Mesenchymal stem cell (in vitro differentiated cells and primary cell): Measurements from ENCODE around the gene RAB14. TPM values are rescaled to one million over a fixed set of nuclear protein-coding genes. Genes with fewer than 3 reads are reported as not detected.

ENCODE experiments used
- DNase-seq: peaks from one replicate; pipeline ENCODE4 v3.0.0-alpha.2; 2013
- H2AFZ ChIP-seq: one replicate; pipeline ENCODE4 v1.6.1; 2013; ENCODE audit warnings: low read depth, mild to moderate bottlenecking, control low read depth, inconsistent platforms, low read length, moderate library complexity
- H2AK5ac ChIP-seq: 2 replicates; pipeline ENCODE4 v1.6.1; 2013; ENCODE audit warnings: low read length, moderate library complexity, mild to moderate bottlenecking, inconsistent platforms; ENCODE audit not compliant: severe bottlenecking
- H2BK120ac ChIP-seq: one replicate; pipeline ENCODE4 v1.6.1; 2013; ENCODE audit warnings: low read depth, mild to moderate bottlenecking, inconsistent platforms, low read length, moderate library complexity
- H2BK12ac ChIP-seq, 2 experiments: one replicate each; pipeline ENCODE4 v1.6.1; 2013; ENCODE audit warnings: inconsistent platforms in 2 of 2, low read length in 2 of 2, mild to moderate bottlenecking in 2 of 2, moderate library complexity in 2 of 2, control low read depth in 1 of 2
- H2BK15ac ChIP-seq: one replicate; pipeline ENCODE4 v1.6.1; 2013; ENCODE audit warnings: mild to moderate bottlenecking, low read depth, inconsistent platforms; ENCODE audit not compliant: poor library complexity, severe bottlenecking
- H2BK5ac ChIP-seq: 2 replicates; pipeline ENCODE4 v1.6.1; 2013; ENCODE audit warnings: low read depth, mild to moderate bottlenecking, low read length, control low read depth, inconsistent platforms; ENCODE audit not compliant: poor library complexity, severe bottlenecking
- H3K14ac ChIP-seq, 2 experiments: one replicate each; pipeline ENCODE4 v1.6.1; 2013; ENCODE audit warnings: inconsistent platforms in 2 of 2, low read length in 2 of 2, control low read depth in 1 of 2, mild to moderate bottlenecking in 1 of 2, moderate library complexity in 1 of 2
- H3K18ac ChIP-seq, 2 experiments: one replicate each; pipeline ENCODE4 v1.6.1; 2013; ENCODE audit warnings: inconsistent platforms in 2 of 2, low read length in 2 of 2, control low read depth in 1 of 2, low read depth in 1 of 2, mild to moderate bottlenecking in 1 of 2
- H3K23ac ChIP-seq, 2 experiments: one replicate each; pipeline ENCODE4 v1.6.1; 2013; ENCODE audit warnings: inconsistent platforms in 2 of 2, low read length in 2 of 2, mild to moderate bottlenecking in 2 of 2, moderate library complexity in 2 of 2, control low read depth in 1 of 2
- H3K27ac ChIP-seq: 2 replicates; pipeline ENCODE4 v1.5.1; 2013; ENCODE audit warnings: mild to moderate bottlenecking, moderate library complexity, low read length, control low read depth, inconsistent platforms; ENCODE audit not compliant: poor library complexity, severe bottlenecking
- H3K27me3 ChIP-seq, 2 experiments: 2 replicates each; pipeline versions ENCODE4 v1.6.1 to v1.7.0; 2013; ENCODE audit warnings: low read length in 2 of 2, mild to moderate bottlenecking in 2 of 2, moderate library complexity in 2 of 2, control low read depth in 1 of 2, inconsistent platforms in 1 of 2; ENCODE audit not compliant: control insufficient read depth in 1 of 2, insufficient read depth in 1 of 2
- H3K36me3 ChIP-seq, 2 experiments: 2 replicates each; pipeline versions ENCODE4 v1.6.1 to v1.7.0; 2013; ENCODE audit warnings: low read length in 2 of 2, control low read depth in 1 of 2, inconsistent platforms in 1 of 2, low read depth in 1 of 2, mild to moderate bottlenecking in 1 of 2; ENCODE audit not compliant: insufficient read depth in 2 of 2, control insufficient read depth in 1 of 2
- H3K4ac ChIP-seq, 2 experiments: one replicate each; pipeline ENCODE4 v1.6.1; 2013; ENCODE audit warnings: inconsistent platforms in 2 of 2, low read length in 2 of 2, mild to moderate bottlenecking in 2 of 2, moderate library complexity in 2 of 2, control low read depth in 1 of 2, low read depth in 1 of 2
- H3K4me1 ChIP-seq: 2 replicates; pipeline ENCODE4 v1.6.1; 2013; ENCODE audit warnings: low read depth, low read length, control low read depth; ENCODE audit not compliant: control insufficient read depth, insufficient read depth
- H3K4me2 ChIP-seq: 2 replicates; pipeline ENCODE4 v1.6.1; 2013; ENCODE audit warnings: low read length, mild to moderate bottlenecking, inconsistent platforms; ENCODE audit not compliant: poor library complexity, severe bottlenecking
- H3K4me3 ChIP-seq, 2 experiments: 2 replicates each; pipeline versions ENCODE4 v1.5.1 to v1.7.0; 2013; ENCODE audit warnings: low read length in 2 of 2, mild to moderate bottlenecking in 2 of 2, control low read depth in 1 of 2, low read depth in 1 of 2; ENCODE audit not compliant: insufficient read depth in 1 of 2
- H3K79me1 ChIP-seq: replicated peaks from 2 replicates; pipeline ENCODE4 v1.6.1; 2013; ENCODE audit warnings: mild to moderate bottlenecking, control low read depth, low read length, inconsistent platforms; ENCODE audit not compliant: poor library complexity, severe bottlenecking
- H3K9ac ChIP-seq: 2 replicates; pipeline ENCODE4 v1.7.0; 2013; ENCODE audit warnings: mild to moderate bottlenecking, low read length, moderate library complexity
- H3K9me3 ChIP-seq: 2 replicates; pipeline ENCODE4 v1.7.0; 2013; ENCODE audit warnings: mild to moderate bottlenecking, low read length; ENCODE audit not compliant: control insufficient read depth
- H4K8ac ChIP-seq: one replicate; pipeline ENCODE4 v1.6.1; 2013; ENCODE audit warnings: inconsistent platforms, mild to moderate bottlenecking, low read length, moderate library complexity
- H4K91ac ChIP-seq: one replicate; pipeline ENCODE4 v1.6.1; 2013; ENCODE audit warnings: mild to moderate bottlenecking, low read length, inconsistent platforms
- WGBS: methylation state at CpG from one replicate; pipeline ENCODE4 v1.1.7; 2013; ENCODE audit warnings: mixed read lengths; 5-methylcytosine and 5-hydroxymethylcytosine counted together
- polyA plus RNA-seq, 2 experiments: library from polyadenylated mRNA; stranded (reverse); fragments of 200-250 nt; gene quantifications; one replicate each; pipeline ENCODE4 v1.2.3, GENCODE V29; 2013

RAB14 gene
- 40.1 TPM for polyA plus RNA-seq (2013, experiment 1 of 2)
- polyA plus RNA-seq (2013, experiment 2 of 2) = 41.9 TPM

GRCh38 chr9:121201738-121202533 is at the start of gene RAB14:
Gene RAB14 (minus strand): TSS chr9:121201869. CDS start chr9:121193412, 8,457 bp downstream.
- peak within 1 kb of the TSS; percentile 65 to 86 for H2BK12ac ChIP-seq
- peak within 1 kb of the TSS; percentile 92 to 95 for H3K4ac ChIP-seq
- peak within 1 kb of the TSS; percentile 76 to 99 for H3K18ac ChIP-seq
- H3K9ac ChIP-seq = peak within 1 kb of the TSS; percentile 86
- H2BK120ac ChIP-seq = peak within 1 kb of the TSS; percentile 95
- peak within 1 kb of the TSS; percentile 49 to 100 for H3K14ac ChIP-seq
- no peaks in the 10 kb centered on the region for H3K36me3 ChIP-seq
- peak within 1 kb of the TSS; percentile 66 for H2AFZ ChIP-seq
- peak; percentile 97 for DNase-seq
- H4K8ac ChIP-seq = peak within 1 kb of the TSS; percentile 93
- peak within 1 kb of the TSS; percentile 93 for H2BK15ac ChIP-seq
- peaks cover 3% of the 10 kb centered on the region for H3K79me1 ChIP-seq
- WGBS = 12% methylated on average over 36 of the region's 55 CpGs
- H4K91ac ChIP-seq = peak within 1 kb of the TSS; percentile 86
- peak within 1 kb of the TSS; percentile 89 for H2BK5ac ChIP-seq
- H3K4me3 ChIP-seq = peak within 1 kb of the TSS; percentile 84 to 100
- no peaks in the 10 kb centered on the region for H3K9me3 ChIP-seq
- peak within 1 kb of the TSS; percentile 47 for H3K27ac ChIP-seq
- peak within 1 kb of the TSS; percentile 98 to 99 for H3K23ac ChIP-seq
- H3K27me3 ChIP-seq = no peaks in the 10 kb centered on the region
- peak within 1 kb of the TSS; percentile 68 for H3K4me2 ChIP-seq
- no peak within 1 kb of the TSS for H2AK5ac ChIP-seq
- H3K4me1 ChIP-seq = peaks cover 4% of the 10 kb centered on the region

- Histone ChIP-seq H2BK12ac (no peak overlapping the region), H4K8ac (no peak overlapping the region), H3K79me1 (no peaks in the 10 kb centered on the region), H3K18ac (no peak overlapping the region), H3K9me3 (peaks cover 1% of the 10 kb centered on the region), H3K23ac (no peak overlapping the region), H2BK120ac (no peak overlapping the region), H2BK5ac (no peak overlapping the region), H3K27me3 (peaks cover 0 to 8% of the 10 kb centered on the region in 2 experiments), H3K4me2 (no peak overlapping the region), H3K14ac (no peak overlapping the region), H3K4ac (no peak overlapping the region), H2AFZ (no peak overlapping the region), H3K4me1 (peaks cover 4% of the 10 kb centered on the region), H3K4me3 (no peak overlapping the region), H2AK5ac (no peak overlapping the region), H2BK15ac (no peak overlapping the region), H3K9ac (no peak overlapping the region), H4K91ac (no peak overlapping the region), H3K27ac (no peak overlapping the region), H3K36me3 (no peaks in the 10 kb centered on the region)
- DNase-seq = no peak
- WGBS = 93% methylated on average over 3 of the region's 3 CpGs
Observed at GRCh38 chr9:121249563-121249962, 47.9 kb upstream of the RAB14 start.

DNA sequence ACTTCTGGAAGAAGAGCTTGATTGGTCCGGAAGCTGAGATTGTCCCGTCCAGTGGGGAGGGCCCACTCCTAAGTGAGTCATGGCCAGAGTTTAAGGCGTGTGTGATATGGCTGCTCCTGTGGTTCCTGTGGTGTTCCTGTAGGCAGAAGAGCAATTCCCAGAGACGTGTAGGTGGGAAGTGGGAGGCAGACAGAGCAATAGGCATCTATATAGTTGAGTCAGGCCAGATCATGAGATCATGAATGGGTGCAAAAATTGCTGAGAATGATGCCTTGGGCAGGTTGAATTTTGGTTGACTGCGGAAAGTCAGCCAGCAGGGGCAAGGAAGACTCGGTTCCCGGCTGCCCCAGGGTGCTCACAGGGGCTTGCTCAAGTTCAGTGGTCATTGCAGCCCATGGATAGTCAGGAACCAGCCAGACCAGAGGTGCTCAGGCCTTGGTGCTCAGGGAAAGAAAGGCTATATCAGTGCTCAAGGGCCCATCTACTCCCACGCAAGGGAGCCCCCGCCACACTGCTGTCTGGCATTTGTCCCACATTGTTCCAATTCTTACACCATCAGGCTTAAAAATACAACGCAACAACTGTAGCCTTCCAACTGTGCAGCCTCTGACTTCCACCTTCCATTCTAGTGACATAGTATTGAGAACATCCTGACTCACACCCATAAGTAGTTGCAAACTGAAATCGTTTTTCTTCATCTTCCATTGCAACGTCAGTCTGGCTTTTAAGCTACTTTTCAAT is 45.3 kb upstream of the RAB14 start:
- Histone ChIP-seq H3K4me3 (no peak overlapping the region), H2BK120ac (no peak overlapping the region), H3K4me1 (peaks cover 4% of the 10 kb centered on the region), H3K36me3 (no peaks in the 10 kb centered on the region), H2BK15ac (no peak overlapping the region), H3K27ac (peak overlapping the region; percentile 60), H2BK5ac (no peak overlapping the region), H3K18ac (no peak overlapping the region), H3K79me1 (no peaks in the 10 kb centered on the region), H3K9ac (peak overlapping the region; percentile 81), H3K23ac (no peak overlapping the region), H3K4ac (no peak overlapping the region), H3K9me3 (peaks cover 9% of the 10 kb centered on the region), H4K8ac (no peak overlapping the region), H3K4me2 (peak overlapping the region; percentile 25), H2BK12ac (no peak overlapping the region), H3K14ac (no peak overlapping the region), H2AFZ (no peak overlapping the region), H3K27me3 (no peaks in the 10 kb centered on the region), H4K91ac (no peak overlapping the region), H2AK5ac (no peak overlapping the region)
- peak; percentile 65 for DNase-seq
- 85% methylated on average over 10 of the region's 12 CpGs for WGBS

- H2AK5ac ChIP-seq = no peak overlapping the region
- no peak overlapping the region for H3K27ac ChIP-seq
- peak overlapping the region; percentile 58 for H3K9ac ChIP-seq
- over 99% methylated on average over 4 of the region's 4 CpGs for WGBS
- H4K91ac ChIP-seq = no peak overlapping the region
- no peaks in the 10 kb centered on the region for H3K27me3 ChIP-seq
- no peak overlapping the region for H3K23ac ChIP-seq
- no peaks in the 10 kb centered on the region for H3K79me1 ChIP-seq
- no peak overlapping the region for H2BK5ac ChIP-seq
- H2BK15ac ChIP-seq = no peak overlapping the region
- peaks cover 4% of the 10 kb centered on the region for H3K4me1 ChIP-seq
- no peak overlapping the region for H3K14ac ChIP-seq
- peak overlapping the region in 1 of 2 experiments; percentile 28 for H2BK12ac ChIP-seq
- no peak for DNase-seq
- H3K4me2 ChIP-seq = no peak overlapping the region
- no peak overlapping the region for H3K18ac ChIP-seq
- H3K4ac ChIP-seq = no peak overlapping the region
- H2BK120ac ChIP-seq = no peak overlapping the region
- H3K4me3 ChIP-seq = no peak overlapping the region
- H3K9me3 ChIP-seq = peaks cover 9% of the 10 kb centered on the region
- no peaks in the 10 kb centered on the region for H3K36me3 ChIP-seq
- no peak overlapping the region for H2AFZ ChIP-seq
- no peak overlapping the region for H4K8ac ChIP-seq
Observed at GRCh38 chr9:121242959-121243346, 41.3 kb upstream of the RAB14 start.
